Measurements from ENCODE around the gene PRICKLE3. TPM values are rescaled to one million over a fixed set of nuclear protein-coding genes. Genes with fewer than 3 reads are reported as not detected.
"Not testable (repeated sequence)": the region's sequence is repeated elsewhere in the genome, so short reads cannot be mapped to it uniquely, and the experiment has no call there.

PRICKLE3 gene
- polyA plus RNA-seq, 4 donors = 2.5 to 6.2 (median 4.6) TPM

GRCh38 chrX:49163555-49164419 is 22.4 kb downstream of the PRICKLE3 start:
- DNase-seq (ENCODE audit: low read depth in 4 of 4, low spot score in 3 of 4) = peak in 2 of 4 donors; percentile 58 to 63

DNA sequence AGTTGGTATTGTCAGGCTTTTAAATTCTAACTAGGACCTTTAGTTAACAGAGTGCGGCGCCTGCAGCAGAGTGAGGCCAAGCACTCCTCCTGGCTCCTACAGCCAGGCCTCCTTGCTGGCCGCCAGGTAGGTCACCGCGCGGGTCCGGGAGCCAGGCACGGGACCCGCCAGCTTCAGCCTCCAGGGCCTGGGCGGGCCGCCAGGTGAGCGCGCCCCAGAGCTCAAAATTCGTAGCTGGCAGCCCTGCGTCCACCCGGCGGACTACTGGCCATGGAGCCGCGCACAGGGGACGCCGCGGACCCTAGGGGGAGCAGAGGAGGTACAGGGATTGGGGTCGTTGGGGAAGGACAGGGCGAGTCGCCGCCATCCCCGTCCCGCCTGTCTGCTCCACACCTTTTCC is 23.6 kb downstream of the PRICKLE3 start, which contains the start of gene MAGIX:
Gene MAGIX (plus strand): TSS at position 139 of the 400 bp plus-strand sequence. CDS start 132 bp downstream, at position 271.
- DNase-seq (ENCODE audit: low read depth in 4 of 4, low spot score in 3 of 4) = no peak

- no peak for DNase-seq (ENCODE audit: low read depth in 4 of 4, low spot score in 3 of 4)
Measured at GRCh38 chrX:49161632-49162031, 24.5 kb downstream of the PRICKLE3 start.

DNA sequence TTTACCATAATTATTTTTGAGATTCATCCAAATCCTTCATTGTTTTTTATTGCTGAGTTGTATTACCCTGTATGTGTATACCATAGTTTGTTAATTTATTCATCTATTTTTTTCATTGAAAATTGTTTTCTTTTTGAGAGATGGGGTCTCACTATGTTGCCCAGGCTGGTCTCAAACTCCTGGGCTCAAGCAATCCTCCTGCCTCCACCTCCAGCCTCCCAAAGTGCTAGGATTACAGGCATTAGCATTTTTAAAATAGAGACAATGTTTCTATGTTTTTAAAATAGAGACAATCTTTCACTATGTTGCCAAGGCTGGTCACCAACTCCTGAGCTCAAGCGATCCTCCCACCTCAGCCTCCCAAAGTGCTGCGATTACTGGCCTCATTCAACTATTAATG is 25.3 kb downstream of the PRICKLE3 start:
- no peak for DNase-seq (ENCODE audit: low read depth in 4 of 4, low spot score in 3 of 4)

GRCh38 chrX:49157194-49157593 is 29.0 kb downstream of the PRICKLE3 start:
- no peak for DNase-seq (ENCODE audit: low read depth in 4 of 4, low spot score in 3 of 4)

DNA sequence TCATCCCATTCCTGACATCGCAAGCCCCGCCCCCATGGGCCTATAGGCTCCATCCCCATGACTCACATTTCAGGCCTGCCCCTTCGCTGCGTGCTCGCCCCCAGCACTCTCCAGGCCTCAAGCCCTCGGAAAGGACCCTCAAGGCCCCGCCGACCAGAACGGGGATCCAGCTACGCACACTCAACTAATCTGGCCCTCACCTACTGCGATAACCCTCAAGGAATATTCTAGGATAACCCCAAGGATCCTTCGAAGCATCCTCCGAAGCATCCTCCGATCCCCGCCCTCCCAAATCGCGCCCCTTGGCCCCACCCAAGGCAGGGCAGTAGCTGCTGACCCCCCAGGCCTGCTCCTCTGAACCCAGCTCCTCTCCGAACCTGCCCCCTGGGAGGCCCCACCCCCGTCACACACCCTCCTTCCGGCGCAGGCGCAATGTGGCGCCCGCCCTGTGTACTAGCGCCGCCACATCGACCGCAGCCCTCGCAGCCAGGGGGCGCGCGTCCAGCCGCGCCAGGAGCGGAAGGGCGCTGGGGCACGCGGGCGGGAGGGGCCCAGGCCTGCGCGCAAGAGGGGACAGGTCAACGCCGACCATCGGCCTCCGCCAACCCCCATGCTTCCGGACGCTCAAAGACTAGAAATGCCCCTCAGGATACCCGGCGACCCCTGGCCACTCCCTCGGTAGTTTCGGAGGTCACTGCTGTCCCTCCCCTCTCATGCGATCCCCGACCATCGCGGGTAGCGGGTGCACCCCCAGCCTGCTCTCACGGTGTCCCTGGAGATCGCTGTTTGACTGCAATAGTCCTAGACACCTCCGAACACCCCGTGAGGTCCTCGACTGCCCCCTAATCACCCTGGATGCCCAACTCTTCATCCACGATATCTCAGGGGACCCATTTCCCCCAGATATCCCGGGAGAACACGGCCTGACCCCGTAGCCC is 30.0 kb downstream of the PRICKLE3 start:
- peak in 2 of 4 donors; percentile 60 to 65 for DNase-seq (ENCODE audit: low read depth in 4 of 4, low spot score in 3 of 4)

DNA sequence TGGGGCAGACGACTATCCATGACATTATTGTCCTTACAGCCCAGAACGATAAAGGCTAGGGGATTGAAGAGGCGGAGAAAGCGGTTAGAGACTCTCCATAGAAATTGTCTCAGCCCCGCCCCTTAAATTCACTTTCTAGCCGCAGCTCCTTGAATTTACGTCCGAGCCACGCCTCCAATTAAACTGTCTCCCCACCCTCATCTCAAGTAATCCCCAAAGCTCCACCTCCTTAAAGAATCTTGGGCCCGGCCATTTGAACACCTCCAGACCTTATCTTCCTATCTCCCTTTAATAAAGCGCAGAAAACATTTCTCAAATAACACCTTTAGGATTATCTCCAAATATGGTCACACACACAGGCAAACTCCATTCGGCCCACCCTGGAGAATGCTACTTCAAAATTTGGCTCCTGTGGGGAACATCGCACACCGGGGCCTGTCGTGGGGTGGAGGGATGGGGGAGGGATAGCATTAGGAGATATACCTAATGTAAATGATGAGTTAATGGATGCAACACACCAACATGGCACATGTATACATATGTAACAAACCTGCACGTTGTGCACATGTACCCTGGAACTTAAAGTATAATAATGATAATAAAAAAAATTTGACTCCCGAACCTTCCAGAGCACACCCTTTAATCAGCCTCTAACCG is 30.8 kb downstream of the PRICKLE3 start:
- no peak for DNase-seq (ENCODE audit: low read depth in 4 of 4, low spot score in 3 of 4)

GRCh38 chrX:49153467-49153866 is 32.7 kb downstream of the PRICKLE3 start:
- no peak for DNase-seq (ENCODE audit: low read depth in 4 of 4, low spot score in 3 of 4)

- DNase-seq (ENCODE audit: low read depth in 4 of 4, low spot score in 3 of 4) = not testable (repeated sequence)
Measured at GRCh38 chrX:49149291-49149690, 36.9 kb downstream of the PRICKLE3 start.

- not testable (repeated sequence) for DNase-seq (ENCODE audit: low read depth in 4 of 4, low spot score in 3 of 4)
Measured at GRCh38 chrX:49148390-49149100, 37.6 kb downstream of the PRICKLE3 start.

DNA sequence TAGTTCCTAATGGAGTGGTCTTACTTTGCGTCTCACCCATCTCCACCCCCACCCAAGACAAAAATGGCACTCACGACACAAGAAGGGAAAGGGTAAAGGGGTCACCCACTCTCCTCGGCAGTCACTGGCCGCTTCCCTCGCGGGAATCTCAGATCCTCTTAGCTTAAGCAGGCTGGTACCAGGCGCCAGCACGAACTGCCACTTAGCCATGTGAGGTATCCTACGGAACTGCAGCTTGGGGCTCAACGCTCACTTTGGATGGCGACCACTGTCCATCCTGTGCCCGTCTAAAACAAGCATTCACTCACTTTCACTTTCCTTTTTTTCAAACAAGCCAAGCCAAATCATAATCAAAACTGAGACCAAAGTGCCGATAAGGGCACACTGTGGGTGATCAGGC is 38.2 kb downstream of the PRICKLE3 start:
- DNase-seq (ENCODE audit: low read depth in 4 of 4, low spot score in 3 of 4) = no peak

DNA sequence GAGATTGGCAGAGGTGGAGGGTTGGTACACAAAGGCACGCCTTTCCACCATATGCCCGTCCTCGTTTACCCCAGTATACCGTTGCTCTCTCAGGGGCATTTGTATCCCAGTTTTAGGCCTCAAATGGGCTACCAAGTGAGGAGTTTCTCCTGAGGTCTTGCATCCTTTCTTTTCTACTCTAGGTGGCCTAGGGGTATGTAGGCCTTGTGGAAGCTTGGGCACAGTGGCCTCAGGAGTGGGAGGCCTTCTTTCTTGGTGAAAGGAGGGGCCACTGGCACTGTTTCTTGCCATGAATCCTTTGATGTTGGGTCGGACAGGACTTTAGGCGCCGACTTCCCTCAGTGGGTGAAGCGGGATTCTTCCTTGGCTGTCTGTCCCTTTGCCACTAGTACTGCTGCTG is 38.9 kb downstream of the PRICKLE3 start:
- no peak for DNase-seq (ENCODE audit: low read depth in 4 of 4, low spot score in 3 of 4)

DNA sequence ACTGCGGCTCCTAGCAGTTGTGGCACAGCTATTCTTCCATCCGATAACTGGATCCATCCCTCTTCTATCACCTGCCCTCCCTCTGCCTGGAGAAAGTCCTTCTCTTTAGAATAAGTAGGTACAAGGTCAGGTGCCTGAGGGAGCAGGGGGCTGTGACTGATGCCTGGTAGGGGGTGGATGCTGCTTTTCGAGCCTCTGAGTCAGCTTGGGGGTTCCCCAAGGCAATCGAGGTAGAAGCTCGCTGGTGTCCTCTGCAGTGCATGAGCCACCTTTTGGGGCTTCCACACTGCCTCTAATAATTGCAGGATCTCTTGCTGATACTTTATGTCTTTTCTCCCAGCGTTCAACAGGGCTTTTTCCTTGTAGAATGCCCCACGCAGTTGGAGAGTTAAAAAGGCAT is 43.0 kb downstream of the PRICKLE3 start:
- DNase-seq (ENCODE audit: low read depth in 4 of 4, low spot score in 3 of 4) = not testable (repeated sequence)

DNA sequence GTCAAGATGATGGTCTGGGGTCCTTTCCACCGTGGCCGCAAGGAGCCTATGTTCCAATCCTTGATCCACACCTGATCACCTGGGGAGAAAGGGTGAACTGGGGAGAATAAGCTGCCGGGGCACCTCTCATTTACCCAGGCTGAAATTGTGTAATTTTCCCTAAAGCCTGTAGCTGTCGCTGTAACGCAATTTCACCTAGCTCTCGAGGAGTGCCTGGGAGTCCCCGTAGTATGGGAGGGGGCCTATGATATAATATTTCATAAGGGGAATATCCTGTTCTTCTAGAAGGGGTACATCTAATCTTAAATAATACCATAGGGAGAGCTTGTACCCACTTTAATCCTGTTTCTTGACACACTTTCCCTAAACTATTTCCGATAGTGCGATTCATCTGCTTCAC is 43.9 kb downstream of the PRICKLE3 start:
- DNase-seq (ENCODE audit: low read depth in 4 of 4, low spot score in 3 of 4) = not testable (repeated sequence)

DNA sequence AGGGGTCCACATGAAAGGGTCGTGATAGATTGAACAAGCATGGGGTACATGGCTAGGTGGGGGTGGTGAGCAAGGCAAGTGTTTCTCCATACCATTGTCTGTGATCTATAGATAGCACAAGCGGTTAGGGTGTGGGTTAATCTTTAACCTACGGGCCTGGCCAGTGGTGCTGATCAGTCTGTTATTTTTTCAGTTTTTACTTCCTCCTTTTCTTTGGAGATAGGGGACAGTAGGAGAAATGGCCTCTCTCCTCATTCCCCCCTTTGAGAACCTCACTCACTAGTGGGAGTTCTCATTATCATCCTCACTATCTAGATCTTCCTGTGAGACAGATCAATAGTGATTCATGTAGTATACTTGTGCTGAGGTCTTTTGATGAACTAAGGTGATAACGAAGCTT is 46.5 kb downstream of the PRICKLE3 start:
- no peak for DNase-seq (ENCODE audit: low read depth in 4 of 4, low spot score in 3 of 4)

DNA sequence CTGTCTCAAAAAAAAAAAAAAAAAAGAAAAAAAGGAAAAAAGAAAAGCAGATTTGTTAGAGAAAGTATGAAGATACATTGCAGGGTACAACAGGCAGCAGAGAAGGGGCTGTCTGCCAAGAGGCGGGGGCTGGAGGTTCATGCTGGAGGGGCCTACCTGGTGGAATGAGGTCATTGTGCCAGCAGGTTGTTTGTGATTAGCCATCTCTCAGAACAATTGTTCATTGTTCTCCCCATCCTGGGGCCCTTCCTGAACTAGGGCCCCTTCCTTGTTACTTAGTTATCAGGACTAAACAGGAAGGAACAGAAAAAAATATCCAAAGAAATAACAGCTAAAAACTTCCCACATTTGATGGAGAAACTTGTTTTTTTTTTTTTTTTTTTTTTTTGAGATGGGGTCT is 48.7 kb downstream of the PRICKLE3 start:
- DNase-seq (ENCODE audit: low read depth in 4 of 4, low spot score in 3 of 4) = no peak

- DNase-seq (ENCODE audit: low read depth in 4 of 4, low spot score in 3 of 4) = no peak
Measured at GRCh38 chrX:49133759-49134158, 52.4 kb downstream of the PRICKLE3 start.

DNA sequence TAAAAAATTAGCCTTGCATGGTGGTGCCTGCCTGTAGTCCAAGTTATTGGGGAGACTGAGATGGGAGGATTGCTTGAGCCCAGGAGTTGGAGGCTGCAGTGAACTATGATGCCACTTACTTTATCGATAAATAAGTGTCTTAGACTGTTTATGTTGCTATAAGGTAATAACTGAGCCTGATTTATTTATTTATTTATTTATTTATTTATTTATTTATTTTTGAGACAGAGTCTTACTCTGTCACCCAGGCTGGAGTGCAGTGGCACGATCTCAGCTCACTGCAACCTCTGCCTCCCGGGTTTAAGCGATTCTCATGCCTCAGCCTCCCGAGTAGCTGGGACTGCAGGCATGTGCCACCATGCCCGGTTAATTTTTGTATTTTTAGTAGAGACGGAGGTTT is 53.9 kb downstream of the PRICKLE3 start:
- not testable (repeated sequence) for DNase-seq (ENCODE audit: low read depth in 4 of 4, low spot score in 3 of 4)

GRCh38 chrX:49129427-49129826 is 56.7 kb downstream of the PRICKLE3 start:
- DNase-seq (ENCODE audit: low read depth in 4 of 4, low spot score in 3 of 4) = no peak

DNA sequence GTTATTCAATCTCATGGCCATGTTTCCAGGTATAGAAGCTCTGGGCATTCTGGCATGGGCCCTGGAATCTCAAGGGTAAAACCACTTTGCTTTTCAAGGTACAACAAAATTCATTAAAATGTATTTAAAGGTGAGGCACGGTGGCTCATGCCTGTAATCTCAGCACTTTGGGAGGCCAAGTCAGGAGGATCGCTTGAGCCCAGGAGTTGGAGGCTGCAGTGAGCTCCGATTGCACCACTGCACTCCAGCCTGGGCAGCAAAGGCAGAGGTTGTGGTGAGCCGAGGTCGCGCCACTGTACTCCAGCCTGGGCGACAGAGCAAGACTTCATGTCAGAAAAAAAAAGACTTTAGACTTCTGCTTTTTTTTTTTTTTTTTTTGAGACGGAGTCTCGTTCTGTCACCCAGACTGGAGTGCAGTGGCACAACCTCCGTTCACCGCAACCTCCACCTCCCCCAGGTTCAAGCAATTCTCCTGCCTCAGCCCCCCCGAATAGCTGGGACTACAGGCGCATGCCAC is 58.4 kb downstream of the PRICKLE3 start:
- not testable (repeated sequence) for DNase-seq (ENCODE audit: low read depth in 4 of 4, low spot score in 3 of 4)
